SK-N-SH (cell line): ENCODE results near the gene ESD.

Source experiments
- POLR2AphosphoS5 ChIP-seq: IDR thresholded peaks from 2 replicates; pipeline ENCODE4 v1.6.1; 2012; ENCODE audit warnings: low read depth, low read length
- SIN3A ChIP-seq: IDR thresholded peaks from 2 replicates; pipeline ENCODE4 v1.6.1; 2012; ENCODE audit warnings: low read depth, mild to moderate bottlenecking, low read length, moderate library complexity, borderline replicate concordance

DNA sequence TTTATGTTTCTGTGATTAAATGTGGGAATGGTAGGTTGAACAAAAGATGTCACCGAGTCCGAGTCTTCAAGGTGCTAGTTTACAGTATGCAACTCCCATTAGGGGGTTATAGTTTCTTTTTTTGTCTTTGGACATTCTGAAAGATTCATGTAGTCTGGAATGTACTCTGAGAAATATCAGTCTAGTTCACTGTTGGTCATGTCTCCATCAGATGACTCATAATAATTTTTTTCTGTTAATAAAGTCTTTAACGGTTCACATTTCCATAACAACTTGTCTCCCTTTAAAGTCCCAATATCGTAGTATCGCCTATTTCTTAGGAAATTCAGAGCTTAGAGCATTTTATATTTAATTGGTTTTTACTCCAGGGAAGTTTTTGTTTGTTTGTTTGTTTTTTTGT, 13.5 kb upstream of the ESD start:
- TF ChIP-seq SIN3A, result no peak
- TF ChIP-seq POLR2AphosphoS5, result no peak
